ENCODE data around the gene RTP5. TPM values are rescaled to one million over a fixed set of nuclear protein-coding genes. Genes with fewer than 3 reads are reported as not detected.

The RTP5 gene
- total RNA-seq, 1 experiment from 2014 or later = not detected

DNA sequence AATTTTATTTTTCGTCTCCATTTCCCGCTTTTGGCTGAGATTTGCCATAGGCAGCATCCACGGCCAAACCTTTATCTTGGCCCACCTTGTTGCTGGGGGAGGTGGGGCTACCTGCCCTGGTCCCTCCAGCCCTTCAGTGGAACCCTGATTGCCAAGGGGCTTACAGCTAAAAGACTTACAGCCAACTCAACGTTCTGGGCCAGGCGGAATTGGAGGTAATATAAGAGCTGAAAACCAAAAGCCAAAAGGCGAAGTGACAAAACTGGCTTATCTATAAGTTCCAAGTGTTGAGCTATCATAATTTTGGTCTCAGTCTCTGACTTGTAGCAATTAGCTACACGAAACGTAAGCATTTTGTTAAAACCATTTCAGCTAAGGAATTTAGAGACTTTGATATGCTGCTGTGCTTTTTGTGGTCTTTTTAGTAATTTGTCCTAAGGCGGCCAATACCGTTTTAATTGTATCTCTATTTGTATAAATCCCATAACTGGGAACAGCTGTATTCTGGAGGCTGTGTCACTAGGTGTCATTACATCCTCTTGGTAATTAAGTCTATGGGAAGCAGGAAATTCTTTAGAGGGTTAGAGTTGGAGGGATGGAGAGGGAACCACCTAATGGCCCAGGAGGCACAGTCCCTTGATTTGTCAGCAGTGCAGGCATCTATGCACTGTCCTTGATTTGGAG is 34.9 kb upstream of the RTP5 start:
- Histone ChIP-seq H3K27me3 (replicated peaks; ENCODE audit: insufficient read depth, low read depth, low read length, poor library complexity) (no peaks in the 10 kb centered on the region), H3K4me3 (ENCODE audit: low read depth, low read length, poor library complexity, severe bottlenecking) (no peak overlapping the region), H3K9me3 (ENCODE audit: low read depth, low read length, poor library complexity, severe bottlenecking) (peaks cover 13% of the 10 kb centered on the region), H3K27ac (ENCODE audit: low read depth, low read length, poor library complexity, severe bottlenecking) (peak overlapping the region; percentile 93), H3K4me1 (ENCODE audit: insufficient read depth, low read length, poor library complexity, severe bottlenecking) (peaks cover 26% of the 10 kb centered on the region), H3K36me3 (ENCODE audit: insufficient read depth, low read length, poor library complexity, severe bottlenecking) (no peaks in the 10 kb centered on the region)
- POLR2A ChIA-PET (ENCODE audit: low non-redundant PET) = interaction anchor here (0.6 to 0.7 kb wide), 3 partner anchors 9 to 56 kb away, joined by 3 to 9 read pairs (median 3); no protein-coding TSS in a partner anchor
- BruUV-seq (replicated peaks) = no TSS peak
- DNase-seq (ENCODE audit: low spot score) = peak; percentile 71
- TF ChIP-seq, protein P1, sequence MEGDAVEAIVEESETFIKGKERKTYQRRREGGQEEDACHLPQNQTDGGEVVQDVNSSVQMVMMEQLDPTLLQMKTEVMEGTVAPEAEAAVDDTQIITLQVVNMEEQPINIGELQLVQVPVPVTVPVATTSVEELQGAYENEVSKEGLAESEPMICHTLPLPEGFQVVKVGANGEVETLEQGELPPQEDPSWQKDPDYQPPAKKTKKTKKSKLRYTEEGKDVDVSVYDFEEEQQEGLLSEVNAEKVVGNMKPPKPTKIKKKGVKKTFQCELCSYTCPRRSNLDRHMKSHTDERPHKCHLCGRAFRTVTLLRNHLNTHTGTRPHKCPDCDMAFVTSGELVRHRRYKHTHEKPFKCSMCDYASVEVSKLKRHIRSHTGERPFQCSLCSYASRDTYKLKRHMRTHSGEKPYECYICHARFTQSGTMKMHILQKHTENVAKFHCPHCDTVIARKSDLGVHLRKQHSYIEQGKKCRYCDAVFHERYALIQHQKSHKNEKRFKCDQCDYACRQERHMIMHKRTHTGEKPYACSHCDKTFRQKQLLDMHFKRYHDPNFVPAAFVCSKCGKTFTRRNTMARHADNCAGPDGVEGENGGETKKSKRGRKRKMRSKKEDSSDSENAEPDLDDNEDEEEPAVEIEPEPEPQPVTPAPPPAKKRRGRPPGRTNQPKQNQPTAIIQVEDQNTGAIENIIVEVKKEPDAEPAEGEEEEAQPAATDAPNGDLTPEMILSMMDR (conservative IDR thresholded peaks at IDR 0.05; ENCODE audit: low read depth, low read length) = 0 out of 2 replicates have a peak, but pooled peaks have one; percentile 9
- TF ChIP-seq EZH2 (IDR thresholded peaks at IDR 0.05; ENCODE audit: borderline replicate concordance, low read depth, low read length, poor library complexity, severe bottlenecking) = no peak
- CTCF ChIA-PET = interaction anchor here (0.8 kb wide), 1 partner anchor 176 kb away, joined by 3 read pairs; no protein-coding TSS in a partner anchor
- intact Hi-C loops (cut with micrococcal nuclease; ENCODE audit: unreplicated experiment) = no loop called here

DNA sequence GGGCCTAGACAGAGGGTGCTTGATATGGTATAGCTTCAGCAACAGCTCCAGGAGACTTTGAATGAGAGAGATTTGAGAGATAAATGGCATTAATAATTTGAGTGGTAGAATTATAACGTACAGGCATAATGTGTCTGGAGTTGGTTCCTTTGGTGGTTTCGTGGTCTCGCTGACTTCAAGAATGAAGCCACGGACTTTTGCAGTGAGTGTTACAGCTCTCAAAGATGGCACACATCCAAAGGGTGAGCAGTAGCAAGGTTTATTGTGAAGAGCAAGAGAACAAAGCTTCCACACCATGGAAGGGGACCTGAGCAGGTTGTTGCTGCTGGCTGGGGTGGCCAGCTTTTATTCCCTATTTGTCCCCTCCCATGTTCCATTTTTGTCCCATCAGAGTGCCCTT is 33.9 kb upstream of the RTP5 start:
- Histone ChIP-seq H3K27me3 (replicated peaks; ENCODE audit: insufficient read depth, low read depth, low read length, poor library complexity) (no peaks in the 10 kb centered on the region), H3K9me3 (ENCODE audit: low read depth, low read length, poor library complexity, severe bottlenecking) (peaks cover 12% of the 10 kb centered on the region), H3K4me1 (ENCODE audit: insufficient read depth, low read length, poor library complexity, severe bottlenecking) (peaks cover 26% of the 10 kb centered on the region), H3K4me3 (ENCODE audit: low read depth, low read length, poor library complexity, severe bottlenecking) (no peak overlapping the region), H3K36me3 (ENCODE audit: insufficient read depth, low read length, poor library complexity, severe bottlenecking) (no peaks in the 10 kb centered on the region), H3K27ac (ENCODE audit: low read depth, low read length, poor library complexity, severe bottlenecking) (peak overlapping the region; percentile 93)
- CTCF ChIA-PET = no interaction called here
- TF ChIP-seq EZH2 (IDR thresholded peaks at IDR 0.05; ENCODE audit: borderline replicate concordance, low read depth, low read length, poor library complexity, severe bottlenecking) = no peak
- TF ChIP-seq, protein P1 (conservative IDR thresholded peaks at IDR 0.05; ENCODE audit: low read depth, low read length) = no peak
- intact Hi-C loops (cut with micrococcal nuclease; ENCODE audit: unreplicated experiment) = no loop called here
- POLR2A ChIA-PET (ENCODE audit: low non-redundant PET) = no interaction called here
- no peak for DNase-seq (ENCODE audit: low spot score)
- no TSS peak for BruUV-seq (replicated peaks)

DNA sequence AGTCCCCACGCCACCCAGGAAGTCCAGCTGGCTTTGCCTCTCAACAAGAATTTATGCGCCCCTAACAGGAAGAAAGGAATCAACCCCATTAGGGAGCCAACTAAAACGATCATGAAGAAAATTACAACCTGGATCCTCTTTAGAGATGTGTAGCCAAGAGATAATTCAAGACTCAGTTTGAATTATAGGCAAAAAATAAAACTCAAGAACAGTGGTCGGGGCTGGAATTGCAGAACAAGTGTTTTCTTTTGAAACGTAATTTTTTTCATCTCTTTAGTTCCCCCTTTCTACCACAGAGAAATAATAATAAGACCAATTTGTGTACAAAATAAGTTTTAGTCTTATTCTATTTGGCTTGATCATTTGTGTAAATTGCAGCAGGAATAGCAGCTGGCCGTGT is 33.2 kb upstream of the RTP5 start:
- intact Hi-C loops (cut with micrococcal nuclease; ENCODE audit: unreplicated experiment) = no loop called here
- no peak overlapping the region for H3K4me3 ChIP-seq (ENCODE audit: low read depth, low read length, poor library complexity, severe bottlenecking)
- no peaks in the 10 kb centered on the region for H3K27me3 ChIP-seq (replicated peaks; ENCODE audit: insufficient read depth, low read depth, low read length, poor library complexity)
- no peak for DNase-seq (ENCODE audit: low spot score)
- no peak for TF ChIP-seq EZH2 (IDR thresholded peaks at IDR 0.05; ENCODE audit: borderline replicate concordance, low read depth, low read length, poor library complexity, severe bottlenecking)
- TF ChIP-seq, protein P1 (conservative IDR thresholded peaks at IDR 0.05; ENCODE audit: low read depth, low read length) = no peak
- no peaks in the 10 kb centered on the region for H3K36me3 ChIP-seq (ENCODE audit: insufficient read depth, low read length, poor library complexity, severe bottlenecking)
- no TSS peak for BruUV-seq (replicated peaks)
- ChIA-PET POLR2A (ENCODE audit: low non-redundant PET) (no interaction called here), CTCF (no interaction called here)
- peaks cover 26% of the 10 kb centered on the region for H3K4me1 ChIP-seq (ENCODE audit: insufficient read depth, low read length, poor library complexity, severe bottlenecking)
- H3K9me3 ChIP-seq (ENCODE audit: low read depth, low read length, poor library complexity, severe bottlenecking) = peaks cover 7% of the 10 kb centered on the region
- no peak overlapping the region for H3K27ac ChIP-seq (ENCODE audit: low read depth, low read length, poor library complexity, severe bottlenecking)
